GM21529 (cell line): Measurements from ENCODE around the gene SLC25A6.
A peak's percentile ranks its signal among the peaks of the same experiment; 100 is the strongest.
"Not testable (repeated sequence)": the region's sequence is repeated elsewhere in the genome, so short reads cannot be mapped to it uniquely, and the experiment has no call there.

Experiments used
- ATAC-seq: cut with Tn5 transposase; IDR thresholded peaks from one replicate; pipeline ENCODE4 v1.9.1; 2021; ENCODE audit not compliant: unreplicated experiment

SLC25A6 gene

DNA sequence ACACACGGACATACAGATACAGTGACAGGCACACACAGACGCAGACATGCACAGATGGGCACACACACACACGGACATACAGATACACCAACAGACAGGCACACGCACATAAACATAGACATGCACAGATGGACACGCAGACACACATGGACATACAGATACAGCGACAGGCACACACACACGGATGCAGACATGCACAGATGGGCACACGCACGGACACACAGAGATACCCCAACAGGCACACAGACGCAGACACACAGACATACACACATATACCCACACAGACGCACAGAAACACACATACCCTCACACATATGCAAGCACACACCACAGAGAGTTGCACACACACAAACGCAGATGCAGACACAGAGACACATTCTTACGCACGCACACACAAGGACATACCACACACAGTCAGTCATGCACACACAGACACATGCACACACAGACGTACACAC is 24.4 kb upstream of the SLC25A6 start:
- no peak for ATAC-seq

- no peak for ATAC-seq
Measured at GRCh38 chrX:1412551-1413161, 20.7 kb upstream of the SLC25A6 start.

DNA sequence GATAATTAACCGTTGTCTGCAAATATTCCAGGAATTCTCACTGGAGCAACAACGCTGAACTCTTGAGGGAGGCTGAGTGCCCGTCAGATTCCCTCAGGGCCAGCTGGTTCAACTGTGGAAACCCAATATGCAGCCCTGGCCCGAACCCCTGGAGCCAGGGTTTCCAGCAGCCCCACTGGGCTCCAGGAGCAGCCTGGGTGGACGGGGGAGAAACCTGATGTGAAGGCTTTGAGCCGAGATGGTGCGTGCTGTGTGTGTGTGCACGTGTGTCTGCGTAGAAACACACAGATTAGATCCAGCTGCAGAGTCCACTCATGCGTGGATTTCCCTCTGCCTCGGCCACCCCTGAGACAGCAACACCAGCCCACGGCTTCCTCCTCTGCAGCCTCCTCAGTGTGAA is 19.4 kb upstream of the SLC25A6 start:
- ATAC-seq = no peak

DNA sequence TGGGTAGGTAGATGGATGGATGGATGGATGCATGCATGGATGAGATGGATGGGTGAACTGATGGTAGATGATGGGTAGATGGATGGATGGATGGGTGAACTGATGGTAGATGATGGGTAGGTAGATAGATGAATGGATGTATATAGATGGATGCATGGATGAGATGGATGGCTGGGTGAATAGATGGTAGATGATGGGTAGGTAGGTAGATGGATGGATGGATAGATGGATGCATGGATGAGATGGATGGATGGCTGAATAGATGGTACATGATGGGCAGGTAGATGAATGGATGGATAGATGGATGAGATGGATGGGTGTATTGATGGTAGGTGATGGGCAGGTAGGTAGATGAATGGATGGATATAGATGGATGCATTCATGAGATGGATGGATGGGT is 15.1 kb upstream of the SLC25A6 start:
- ATAC-seq = no peak

DNA sequence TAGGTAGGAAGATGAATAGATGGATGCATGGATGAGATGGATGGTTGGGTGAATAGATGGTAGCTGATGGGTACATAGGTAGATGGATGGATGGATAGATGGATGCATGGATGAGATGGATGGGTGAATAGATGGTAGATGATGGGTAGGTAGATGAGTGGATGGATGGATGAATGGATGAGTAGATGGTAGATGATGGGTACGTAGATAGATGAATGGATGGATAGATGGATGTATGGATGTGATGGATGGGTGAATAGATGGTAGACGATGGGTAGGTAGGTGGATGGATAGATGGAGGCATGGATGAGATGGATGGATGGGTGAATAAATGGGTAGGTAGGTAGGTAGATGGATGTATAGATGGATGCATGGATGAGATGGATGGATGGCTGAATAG is 13.9 kb upstream of the SLC25A6 start:
- ATAC-seq = not testable (repeated sequence)

DNA sequence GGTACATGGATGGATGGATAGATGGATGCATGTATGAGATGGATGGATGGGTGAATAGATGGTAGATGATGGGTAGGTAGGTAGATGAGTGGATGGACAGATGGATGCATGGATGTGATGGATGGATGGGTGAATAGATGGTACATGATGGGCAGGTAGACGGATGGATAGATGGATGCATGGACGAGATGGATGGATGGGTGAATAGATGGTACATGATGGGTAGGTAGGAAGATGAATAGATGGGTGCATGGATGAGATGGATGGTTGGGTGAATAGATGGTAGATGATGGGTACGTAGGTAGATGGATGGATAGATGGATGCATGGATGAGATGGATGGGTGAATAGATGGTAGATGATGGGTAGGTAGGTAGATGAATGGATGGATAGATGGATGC is 12.0 kb upstream of the SLC25A6 start:
- not testable (repeated sequence) for ATAC-seq

GRCh38 chrX:1403228-1403627 is 11.3 kb upstream of the SLC25A6 start:
- no peak for ATAC-seq

DNA sequence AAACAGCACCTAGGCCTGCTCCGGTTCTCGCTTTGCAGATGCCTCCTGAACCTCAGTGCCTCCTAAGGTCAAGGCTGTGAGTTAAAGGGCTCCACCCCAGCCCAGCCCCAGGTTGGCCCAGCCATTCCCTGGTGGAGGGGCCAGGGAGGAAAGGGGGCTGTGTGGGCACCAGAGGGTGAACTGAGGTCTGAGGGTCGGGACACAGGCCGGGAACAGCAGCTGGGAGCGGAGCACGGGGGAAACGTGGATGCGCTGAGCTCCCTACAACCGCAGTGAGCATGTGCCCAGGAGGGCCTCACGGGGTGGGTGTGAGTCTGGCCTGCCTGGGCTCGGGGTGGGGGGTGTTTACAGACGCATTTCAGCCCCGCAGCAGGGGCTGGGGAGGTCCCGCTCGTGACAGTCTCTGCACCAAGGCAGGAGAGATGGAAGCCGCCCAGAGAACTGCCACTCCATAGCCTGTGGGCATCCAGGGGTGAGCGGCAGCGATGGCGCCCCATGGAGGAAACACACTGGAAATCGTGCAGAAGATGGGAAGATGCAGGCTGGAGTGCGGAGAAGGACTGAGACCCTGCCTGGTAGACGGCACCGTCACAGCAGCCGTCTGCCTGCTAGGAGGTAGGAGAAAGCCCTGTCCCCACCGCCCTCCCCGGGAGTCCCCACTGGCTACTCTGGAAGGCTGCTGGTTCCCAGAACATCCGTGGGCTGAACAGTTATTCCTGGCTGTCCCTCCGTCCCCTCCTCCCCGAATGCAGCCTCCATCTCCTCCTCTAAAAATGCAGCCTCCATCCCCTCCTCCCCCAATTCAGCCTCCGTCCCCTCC is 9.9 kb upstream of the SLC25A6 start:
- no peak for ATAC-seq

GRCh38 chrX:1400742-1401471 is 9.0 kb upstream of the SLC25A6 start:
- no peak for ATAC-seq

GRCh38 chrX:1400049-1400448 is 8.1 kb upstream of the SLC25A6 start:
- ATAC-seq = no peak

GRCh38 chrX:1398431-1399340 is 6.8 kb upstream of the SLC25A6 start:
- ATAC-seq = no peak

DNA sequence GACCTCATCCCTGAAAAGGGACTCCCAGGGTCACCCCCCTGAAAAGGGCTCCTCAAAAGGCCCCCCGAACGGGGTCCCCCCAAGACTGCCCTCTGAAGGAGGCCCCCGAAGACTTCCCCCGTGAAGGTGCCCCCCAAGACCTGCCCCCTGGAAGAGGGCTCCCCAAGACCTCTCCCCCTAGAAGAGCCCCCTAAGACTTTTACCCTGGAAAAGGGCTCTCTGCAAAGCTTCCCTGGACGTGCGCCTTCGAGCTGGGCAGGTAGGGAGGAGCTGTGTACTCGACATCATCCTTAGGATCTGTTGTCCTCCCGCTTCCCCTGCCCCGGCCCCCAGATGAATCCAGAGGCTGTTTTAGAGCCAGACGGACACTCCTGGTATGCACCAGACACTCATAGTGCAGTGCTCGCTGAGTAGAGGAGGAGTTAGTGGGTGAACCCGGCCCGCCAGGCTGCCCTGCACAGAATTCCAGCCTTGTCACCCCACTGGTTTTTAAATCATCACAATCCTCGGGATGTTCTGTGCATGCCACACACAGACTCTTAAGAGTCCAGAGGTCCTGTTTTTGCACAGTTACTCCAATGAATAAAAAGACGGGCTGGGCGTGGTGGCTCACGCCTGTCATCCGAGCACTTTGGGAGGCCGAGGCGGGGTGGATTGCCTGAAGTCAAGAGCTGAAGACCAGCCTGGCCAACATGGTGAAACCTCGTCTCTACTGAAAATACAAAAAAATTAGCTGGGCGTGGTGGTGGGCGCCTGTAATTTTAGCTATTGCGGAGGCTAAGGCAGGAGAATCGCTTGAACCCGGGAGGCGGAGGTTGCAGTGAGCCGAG is 5.7 kb upstream of the SLC25A6 start:
- no peak for ATAC-seq

- ATAC-seq = no peak
Measured at GRCh38 chrX:1397001-1397400, 5.1 kb upstream of the SLC25A6 start.

DNA sequence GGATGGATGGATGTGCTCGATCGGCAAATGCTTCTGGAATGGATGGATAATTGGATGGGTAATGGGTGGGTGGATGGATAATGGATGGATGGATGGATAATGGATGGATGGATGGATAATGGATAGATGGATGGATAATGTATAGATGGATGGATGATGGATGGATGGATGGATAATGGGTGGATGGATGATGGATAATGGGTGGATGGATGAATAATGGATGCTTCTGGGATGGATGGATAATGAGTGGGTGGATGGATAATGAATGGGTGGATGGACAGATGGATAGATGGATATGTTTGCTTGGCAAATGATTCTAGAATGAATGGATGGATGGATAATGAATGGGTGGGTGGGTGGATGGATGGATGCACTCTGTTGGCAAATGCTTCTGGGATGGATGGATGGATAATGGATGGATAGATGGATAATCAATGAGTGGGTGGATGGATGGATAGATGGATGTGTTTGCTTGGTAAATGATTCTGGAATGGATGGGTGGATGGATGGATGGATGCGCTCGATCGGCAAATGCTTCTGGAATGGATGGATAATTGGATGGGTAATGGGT is 3.8 kb upstream of the SLC25A6 start:
- no peak for ATAC-seq

- no peak for ATAC-seq
Measured at GRCh38 chrX:1394731-1395501, 3.0 kb upstream of the SLC25A6 start.

- no peak for ATAC-seq
Measured at GRCh38 chrX:1393871-1394615, 2.1 kb upstream of the SLC25A6 start.

DNA sequence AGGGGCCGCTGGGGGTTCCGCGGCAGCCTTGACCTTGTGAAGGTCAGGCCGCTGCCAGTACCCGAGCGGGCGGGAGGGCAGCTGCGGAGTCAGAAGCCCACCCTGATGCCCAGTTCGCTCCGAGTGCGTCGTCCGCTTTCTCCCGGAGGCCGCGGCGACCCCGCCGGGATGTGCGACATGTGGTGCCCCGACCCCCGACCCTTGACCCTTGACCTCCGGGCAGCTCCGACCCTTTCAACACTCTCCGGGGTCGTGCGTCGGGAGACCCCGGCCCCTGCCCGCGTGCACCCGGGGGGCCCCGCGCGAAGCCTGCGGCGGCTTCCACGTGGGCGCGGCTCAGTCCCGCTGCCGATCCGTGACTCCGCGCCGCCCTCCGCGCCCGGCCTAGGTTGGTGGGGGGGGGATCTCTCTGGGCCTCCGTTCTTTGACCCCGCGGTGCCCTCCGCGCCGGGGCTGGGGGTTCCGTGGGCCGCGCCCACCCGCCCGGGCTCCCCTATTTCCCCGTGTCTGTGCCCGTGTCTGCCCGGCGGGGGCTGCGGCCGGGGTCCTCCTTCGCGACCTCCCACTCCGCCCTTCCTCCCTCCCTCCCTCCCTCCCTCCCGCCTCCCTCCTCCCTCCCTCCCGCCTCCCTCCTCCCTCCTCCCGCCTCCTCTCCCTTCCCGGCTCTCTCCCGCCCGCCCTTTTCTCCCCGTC is 609 bp upstream of the SLC25A6 start:
- ATAC-seq = peak; percentile 34

- peak; percentile 36 for ATAC-seq
Measured at GRCh38 chrX:1391370-1391706, 575 bp downstream of the SLC25A6 start.
